Glomerular endothelial cell (primary cell): ENCODE results near the gene SHC2. TPM values are rescaled to one million over a fixed set of nuclear protein-coding genes. Genes with fewer than 3 reads are reported as not detected.

Experiments used
- DNase-seq: peaks from one replicate; pipeline ENCODE4 v3.0.0-alpha.2; 2011; ENCODE audit warnings: low read depth, low spot score; ENCODE audit errors: extremely low read depth
- total RNA-seq: library from RNA; depleted of rRNA; stranded (reverse); fragments of >200 nt; gene quantifications from 2 replicates; pipeline ENCODE4 v1.2.3, GENCODE V29; 2015

SHC2 gene
- total RNA-seq, 1 donor from 2014 or later = 35.1 TPM

DNA sequence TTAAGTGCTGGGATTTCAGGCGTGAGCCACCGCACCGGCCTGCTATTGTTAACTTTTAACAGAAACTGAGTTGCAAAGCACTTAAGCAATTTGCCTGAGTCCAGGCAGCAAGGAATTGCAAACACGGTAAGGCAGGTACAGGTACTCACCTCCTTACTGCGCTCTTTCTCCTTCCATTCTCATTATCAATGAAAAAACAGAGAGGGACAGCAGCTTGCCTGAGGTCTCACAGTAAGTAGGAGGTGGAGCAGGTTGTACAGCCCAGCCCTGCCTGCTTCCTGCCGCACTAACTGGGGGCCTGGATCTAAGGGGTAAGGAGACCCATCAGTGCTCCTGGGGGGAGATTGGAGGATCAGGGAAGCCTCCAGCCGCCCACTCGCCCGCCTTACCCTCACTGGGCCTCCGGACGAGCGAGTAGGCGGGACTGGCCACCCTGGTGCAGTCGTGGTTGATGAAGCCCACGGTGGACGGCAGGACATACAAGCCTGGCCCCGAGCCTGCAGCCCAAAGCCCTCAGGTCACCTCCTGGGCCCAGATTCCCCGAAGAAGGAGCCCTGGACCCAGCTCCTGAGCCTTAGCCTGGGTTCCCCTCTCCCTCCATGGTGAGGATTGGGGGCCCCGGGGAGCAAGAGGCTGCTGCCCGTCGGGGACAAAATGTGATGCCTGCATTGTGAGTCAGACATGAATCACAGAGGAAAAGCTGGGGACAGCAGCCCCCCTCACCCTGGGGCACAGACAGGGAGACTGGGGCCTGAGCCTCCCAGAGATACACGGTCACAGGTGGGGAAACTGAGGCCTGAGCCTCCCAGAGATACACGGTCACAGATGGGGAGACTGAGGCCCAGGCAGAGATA is 11.4 kb upstream of the SHC2 start:
- no peak for DNase-seq

DNA sequence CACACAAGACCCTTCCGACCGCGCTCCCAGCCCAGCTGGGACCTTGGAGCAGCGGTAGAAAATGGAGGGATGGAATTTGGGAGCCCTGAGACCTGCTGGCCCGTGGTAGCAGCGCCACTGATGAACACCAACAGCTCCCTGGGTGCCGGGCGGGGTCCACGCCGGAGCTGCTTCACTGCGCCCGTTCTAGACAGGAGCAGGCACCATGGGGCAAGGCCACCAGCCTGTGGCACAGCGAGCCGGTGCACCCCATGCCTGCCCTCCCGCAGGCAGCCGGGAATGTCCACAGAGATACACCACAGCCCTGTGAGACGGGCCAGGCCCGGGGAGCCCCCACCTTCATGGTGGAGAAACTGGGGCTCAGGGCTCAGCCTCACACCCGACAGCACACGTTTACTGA is 9.9 kb upstream of the SHC2 start:
- no peak for DNase-seq

- no peak for DNase-seq
These were observed 9.0 kb upstream of the SHC2 start for GRCh38 chr19:469833-470232.

DNA sequence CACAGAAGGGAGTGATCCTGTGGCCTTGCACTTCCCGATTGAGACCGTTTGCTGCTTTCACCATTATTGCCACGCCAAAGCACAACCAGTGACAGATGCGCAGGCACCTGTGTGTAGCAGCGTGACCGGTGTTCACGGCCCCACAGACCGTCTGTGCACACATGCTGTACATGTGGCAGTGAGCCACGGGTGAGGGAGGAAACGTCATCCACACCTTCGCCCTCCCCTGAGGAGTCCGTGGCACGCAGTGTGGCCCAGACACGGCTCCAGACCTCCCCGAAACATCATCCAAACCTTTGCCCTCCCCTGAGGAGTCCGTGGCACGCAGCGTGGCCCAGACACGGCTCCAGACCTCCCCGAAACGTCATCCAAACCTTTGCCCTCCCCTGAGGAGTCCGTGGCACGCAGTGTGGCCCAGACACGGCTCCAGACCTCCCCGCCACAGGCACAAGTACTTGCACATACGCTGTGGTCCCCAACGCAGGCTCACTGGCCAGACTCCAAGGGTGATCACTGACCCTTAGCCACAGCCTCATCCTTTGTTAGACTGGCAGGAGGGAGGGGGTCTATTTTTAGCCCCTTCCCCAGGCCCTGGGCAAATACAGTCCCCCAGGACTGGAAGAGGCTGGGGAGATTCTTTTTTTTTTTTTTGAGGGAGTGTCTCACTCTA is 7.9 kb upstream of the SHC2 start:
- DNase-seq = no peak

- DNase-seq = no peak
These were observed 6.7 kb upstream of the SHC2 start for GRCh38 chr19:467554-467953.

GRCh38 chr19:465056-465816 is 4.4 kb upstream of the SHC2 start:
- no peak for DNase-seq

GRCh38 chr19:464208-464545 is 3.3 kb upstream of the SHC2 start:
- no peak for DNase-seq

- no peak for DNase-seq
These were observed 2.8 kb upstream of the SHC2 start for GRCh38 chr19:463483-464207.

GRCh38 chr19:461721-462551 is 1.1 kb upstream of the SHC2 start:
- no peak for DNase-seq

- DNase-seq = no peak
These were observed 915 bp downstream of the SHC2 start for GRCh38 chr19:459724-460511.

GRCh38 chr19:458091-459042 is 2.5 kb downstream of the SHC2 start:
- DNase-seq = no peak

DNA sequence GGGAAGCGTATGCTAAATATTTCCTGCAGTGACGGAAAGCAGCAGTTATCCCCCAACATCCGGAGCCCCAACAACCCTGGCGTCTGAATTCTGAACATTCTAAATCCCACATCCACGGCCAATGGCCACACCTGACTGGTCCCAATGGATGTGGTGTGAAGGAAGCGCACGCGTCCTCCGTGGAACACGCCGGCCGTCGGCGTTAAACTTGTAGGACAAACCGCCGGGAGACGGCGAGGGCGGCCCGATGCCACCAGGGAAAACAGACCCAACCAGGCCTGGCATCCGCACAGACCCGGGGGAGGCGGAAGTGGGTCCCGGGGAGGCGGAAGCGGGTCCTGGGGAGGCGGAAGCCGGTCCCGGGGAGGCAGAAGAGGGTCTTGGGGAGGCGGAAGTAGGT is 3.2 kb downstream of the SHC2 start:
- no peak for DNase-seq

DNA sequence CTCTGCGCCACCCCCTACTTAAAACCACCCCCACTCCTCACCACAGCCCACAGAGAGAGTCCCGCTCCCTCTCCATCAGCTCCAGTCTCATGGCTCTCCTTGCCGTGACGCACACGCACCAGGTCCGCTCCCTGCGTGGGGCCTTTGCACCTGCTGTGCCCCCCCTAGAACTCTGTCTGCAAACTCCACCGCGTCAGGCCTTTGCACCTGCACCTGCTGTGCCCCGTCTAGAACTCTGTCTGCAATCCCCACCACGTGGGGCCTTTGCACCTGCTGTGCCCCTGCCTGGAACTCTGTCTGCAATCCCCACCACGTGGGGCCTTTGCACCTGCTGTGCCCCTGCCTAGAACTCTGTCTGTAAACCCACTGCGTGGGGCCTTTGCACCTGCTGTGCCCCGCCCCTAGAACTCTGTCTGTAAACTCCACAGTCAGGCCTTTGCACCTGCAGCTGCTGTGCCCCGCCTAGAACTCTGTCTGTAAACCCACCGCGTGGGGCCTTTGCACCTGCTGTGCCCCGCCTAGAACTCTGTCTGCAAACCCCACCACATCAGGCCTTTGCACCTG is 4.2 kb downstream of the SHC2 start:
- DNase-seq = no peak

- DNase-seq = no peak
These were observed 4.8 kb downstream of the SHC2 start for GRCh38 chr19:455851-456546.

GRCh38 chr19:455031-455705 is 5.7 kb downstream of the SHC2 start:
- DNase-seq = no peak

DNA sequence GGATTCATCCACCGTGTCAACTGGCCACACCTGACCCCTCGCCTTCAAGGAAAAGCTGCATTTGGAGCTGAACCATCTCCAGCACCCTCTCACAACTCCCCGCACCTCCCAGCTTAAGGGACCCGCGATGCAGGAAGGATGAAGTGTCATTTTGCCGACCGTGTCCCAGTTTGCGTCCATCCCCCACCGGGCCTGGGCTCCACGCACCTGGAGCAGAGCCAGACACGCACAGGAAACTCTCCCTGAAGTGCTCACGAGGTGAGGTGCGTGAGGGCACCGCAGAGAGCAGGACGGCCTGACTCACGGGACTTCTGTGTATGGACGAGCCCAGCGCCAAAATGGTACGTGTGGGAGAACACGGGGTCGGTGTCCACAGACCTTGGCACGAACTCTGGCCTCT is 7.2 kb downstream of the SHC2 start:
- no peak for DNase-seq

DNA sequence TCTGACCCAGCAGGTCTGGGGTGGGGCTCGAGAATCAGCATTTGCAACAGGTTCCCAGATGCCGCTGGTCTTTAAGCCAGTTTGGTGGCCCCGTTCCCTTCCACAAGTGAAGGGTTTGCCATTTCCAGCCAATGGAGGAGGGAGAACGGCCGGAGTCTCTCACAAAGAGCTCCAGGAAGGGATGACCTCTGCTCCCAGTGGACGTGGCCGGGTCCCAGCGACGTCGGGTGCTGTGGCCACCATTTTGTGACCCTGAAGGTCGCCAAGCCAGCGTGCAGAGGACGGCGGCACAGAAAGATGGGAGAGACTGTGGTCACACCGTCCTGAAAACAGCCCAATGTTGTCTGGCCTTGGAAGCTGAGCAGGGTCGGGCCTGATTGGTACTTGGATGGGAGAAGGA is 8.0 kb downstream of the SHC2 start:
- DNase-seq = no peak
